ENCODE data around the gene GPR85. TPM values are rescaled to one million over a fixed set of nuclear protein-coding genes. Genes with fewer than 3 reads are reported as not detected.
A peak's percentile ranks its signal among the peaks of the same experiment; 100 is the strongest.

Gene GPR85
- total and polyA plus RNA-seq, 7 donors, result 0.09 to 0.19 (median 0.17) TPM; not detected in 3

- DNase-seq (no peak), ATAC-seq (no peak)
- Histone ChIP-seq H3K9me3 (no peaks in the 10 kb centered on the region), H3K4me1 (peaks cover 9% of the 10 kb centered on the region), H3K36me3 (ENCODE audit: insufficient read depth in 1 of 2, low read depth in 1 of 2) (peaks cover 4 to 35% of the 10 kb centered on the region in 2 donors), H3K27me3 (ENCODE audit: insufficient read depth in 3 of 3, low read length in 2 of 3) (no peaks in the 10 kb centered on the region), H3K4me3 (no peak overlapping the region), H3K27ac (no peak overlapping the region)
- no peak for TF ChIP-seq CTCF (IDR thresholded peaks at IDR 0.05)
- intact Hi-C loops (cut with DNase I), result no loop called here
- 73 to 95% (median 80%) methylated on average over 2 of the region's 2 CpGs for WGBS, 3 donors
These were observed 27.3 kb upstream of the GPR85 start for GRCh38 chr7:113113912-113114311.

- no peak for ATAC-seq
- 98 to 100% (median 98%) methylated on average over 1 of the region's 1 CpG for WGBS, 3 donors
- Histone ChIP-seq H3K36me3 (ENCODE audit: insufficient read depth in 1 of 2, low read depth in 1 of 2) (peaks cover 4 to 15% of the 10 kb centered on the region in 2 donors), H3K4me1 (no peaks in the 10 kb centered on the region), H3K9me3 (no peaks in the 10 kb centered on the region), H3K27me3 (ENCODE audit: insufficient read depth in 3 of 3, low read length in 2 of 3) (no peaks in the 10 kb centered on the region), H3K27ac (no peak overlapping the region), H3K4me3 (no peak overlapping the region)
- no peak for DNase-seq
- intact Hi-C loops (cut with DNase I), result no loop called here
- no peak for TF ChIP-seq CTCF (IDR thresholded peaks at IDR 0.05)
These were observed 23.1 kb upstream of the GPR85 start for GRCh38 chr7:113109718-113110117.

GRCh38 chr7:113100121-113100603 lies 13.5 kb upstream of the GPR85 start:
- DNase-seq, result peak in 1 of 2 donors; percentile 12
- intact Hi-C loops (cut with DNase I), result no loop called here
- Histone ChIP-seq H3K9me3 (no peaks in the 10 kb centered on the region), H3K36me3 (ENCODE audit: insufficient read depth in 1 of 2, low read depth in 1 of 2) (no peaks in the 10 kb centered on the region), H3K27me3 (ENCODE audit: insufficient read depth in 3 of 3, low read length in 2 of 3) (no peaks in the 10 kb centered on the region), H3K4me1 (no peaks in the 10 kb centered on the region), H3K27ac (no peak overlapping the region), H3K4me3 (no peak overlapping the region)
- no peak for ATAC-seq
- 51 to 56% (median 51%) methylated on average over 5 of the region's 5 CpGs for WGBS, 3 donors
- no peak for TF ChIP-seq CTCF (IDR thresholded peaks at IDR 0.05)

- no peak overlapping the region for H3K27ac ChIP-seq
- WGBS, 3 donors, result 33 to 59% (median 41%) methylated on average over 3 of the region's 3 CpGs
- ATAC-seq, result no peak
- no peaks in the 10 kb centered on the region for H3K36me3 ChIP-seq (ENCODE audit: insufficient read depth in 1 of 2, low read depth in 1 of 2)
- no peak for DNase-seq
- no peaks in the 10 kb centered on the region for H3K4me1 ChIP-seq
- TF ChIP-seq CTCF (IDR thresholded peaks at IDR 0.05), result no peak
- H3K4me3 ChIP-seq, result no peak overlapping the region
- intact Hi-C loops (cut with DNase I), result no loop called here
- no peaks in the 10 kb centered on the region for H3K9me3 ChIP-seq
- no peaks in the 10 kb centered on the region for H3K27me3 ChIP-seq (ENCODE audit: insufficient read depth in 3 of 3, low read length in 2 of 3)
These were observed 12.8 kb upstream of the GPR85 start for GRCh38 chr7:113099284-113099919.
